GM21423 (cell line): ENCODE data around the gene ADARB2.

Experiments
- ATAC-seq: cut with Tn5 transposase; IDR thresholded peaks from one replicate; pipeline ENCODE4 v1.9.1; 2021; ENCODE audit warnings: mild to moderate bottlenecking, moderate library complexity; ENCODE audit not compliant: unreplicated experiment

The ADARB2 gene

DNA sequence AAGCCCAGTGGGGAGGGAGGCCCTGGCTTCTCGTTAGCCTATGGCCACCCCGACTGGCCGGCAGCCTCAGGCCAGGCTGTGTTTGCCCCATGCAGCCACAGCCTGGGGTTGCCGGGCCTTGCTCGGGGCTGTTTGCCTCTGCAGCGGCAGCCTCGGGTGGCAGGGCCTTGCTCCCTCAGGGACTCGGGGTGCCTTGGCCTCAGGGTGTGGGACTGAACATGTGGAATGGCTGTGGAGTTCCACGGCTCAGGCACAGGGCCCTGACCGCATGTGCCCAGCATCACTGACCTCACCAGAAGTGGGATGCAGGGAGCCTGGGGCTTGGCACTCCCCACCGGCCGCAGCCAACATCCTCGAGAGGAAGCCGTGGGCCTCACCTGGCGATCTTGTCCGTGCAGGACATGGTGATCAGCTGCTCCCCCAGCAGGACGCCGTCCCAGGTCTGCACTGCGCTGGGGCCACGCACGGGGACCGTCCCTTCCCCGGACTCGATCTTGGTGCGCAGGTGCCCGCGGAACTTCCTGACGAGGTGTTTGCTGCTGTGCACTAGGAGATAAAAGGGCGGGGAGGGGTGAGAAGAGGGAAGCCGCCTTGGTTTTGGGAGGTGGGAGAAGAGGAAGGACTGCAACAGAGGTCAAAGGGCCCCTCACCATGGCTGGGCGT lies 520.6 kb downstream of the ADARB2 start:
- ATAC-seq, result no peak

DNA sequence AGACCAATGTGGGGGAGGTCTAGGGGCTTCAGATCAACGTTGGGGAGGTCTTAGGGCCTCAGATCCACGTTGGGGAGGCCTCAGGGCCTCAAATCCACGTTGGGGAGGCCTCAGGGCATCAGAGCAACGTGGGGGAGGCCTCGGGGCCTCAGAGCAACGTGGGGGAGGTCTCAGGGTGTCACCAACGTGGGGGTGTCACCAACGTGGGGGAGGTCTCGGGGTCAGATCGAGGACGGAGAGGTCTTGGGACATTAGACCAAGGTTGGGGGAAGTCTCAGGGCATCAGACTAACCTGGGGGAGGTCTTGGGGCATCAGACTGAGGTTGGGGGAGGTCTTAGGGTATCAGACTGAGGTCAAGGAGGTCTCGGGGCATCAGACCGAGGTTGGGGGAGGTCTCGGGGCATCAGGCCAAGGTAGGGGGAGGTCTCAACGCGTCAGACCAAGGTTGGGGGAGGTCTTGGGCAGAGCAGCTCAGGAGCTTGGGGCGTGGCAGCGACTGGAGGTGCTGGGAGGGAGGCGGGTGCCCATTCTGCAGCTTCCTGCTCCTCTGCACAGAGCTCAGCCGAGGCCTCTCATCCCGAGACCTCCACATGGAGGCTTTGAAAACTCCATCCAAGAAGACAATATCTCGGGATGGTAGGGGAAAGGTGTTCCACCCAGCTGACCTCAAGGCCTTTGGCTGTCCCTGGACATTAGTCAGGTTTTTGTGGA lies 521.3 kb downstream of the ADARB2 start:
- ATAC-seq, result no peak

DNA sequence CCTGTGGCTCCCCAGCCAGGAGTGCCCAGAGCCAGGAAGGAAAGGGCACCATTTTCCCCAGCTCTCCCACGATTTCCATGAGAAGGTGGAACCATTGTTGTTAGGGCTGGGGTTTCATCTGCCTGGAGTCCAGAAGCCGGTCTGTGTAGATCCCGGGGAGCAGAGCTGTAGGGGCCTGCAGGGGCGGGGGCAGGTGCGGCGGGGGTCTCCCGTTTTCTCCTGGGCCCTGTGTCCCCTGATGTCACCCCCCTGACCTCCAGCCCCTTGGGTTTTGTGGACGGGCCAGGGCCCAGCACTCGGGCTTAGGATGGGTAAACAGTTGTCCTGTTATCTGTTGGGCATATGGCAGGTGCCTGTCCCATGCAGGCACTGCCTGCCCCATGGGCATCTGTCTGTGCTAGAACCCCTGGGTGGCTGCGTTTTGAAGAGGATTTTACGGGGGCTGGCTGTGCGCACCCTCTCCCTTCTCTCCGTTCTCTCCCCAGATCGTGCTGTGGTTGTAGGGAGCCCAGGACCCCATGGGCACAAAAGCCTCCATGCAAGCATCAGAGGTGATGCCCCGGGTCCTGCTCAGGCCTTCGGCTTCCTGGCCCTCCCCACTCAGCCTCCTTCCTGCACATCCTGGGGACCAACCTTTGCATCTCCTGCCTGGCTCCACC lies 522.3 kb downstream of the ADARB2 start:
- no peak for ATAC-seq

DNA sequence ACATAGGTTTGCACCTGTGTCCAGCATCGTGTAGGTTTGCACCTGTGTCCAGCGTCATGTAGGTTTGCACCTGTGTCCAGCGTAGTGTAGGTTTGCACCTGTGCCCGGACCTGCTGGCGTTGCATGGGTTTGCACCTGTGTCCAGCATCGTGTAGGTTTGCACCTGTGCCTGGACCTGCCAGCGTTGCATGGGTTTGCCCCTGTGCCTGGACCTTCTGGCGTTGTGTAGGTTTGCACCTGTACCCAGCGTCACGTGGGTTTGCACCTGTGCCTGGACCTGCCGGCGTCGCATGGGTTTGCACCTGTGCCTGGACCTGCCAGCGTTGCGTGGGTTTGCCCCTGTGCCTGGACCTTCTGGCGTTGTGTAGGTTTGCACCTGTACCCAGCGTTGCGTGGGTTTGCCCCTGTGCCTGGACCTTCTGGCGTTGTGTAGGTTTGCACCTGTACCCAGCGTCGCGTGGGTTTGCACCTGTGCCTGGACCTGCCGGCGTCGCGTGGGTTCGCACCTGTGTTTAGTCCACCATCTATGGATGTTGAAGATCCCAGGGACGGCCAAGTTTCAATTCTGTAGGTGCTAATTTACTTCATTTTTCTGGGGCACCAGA lies 523.2 kb downstream of the ADARB2 start:
- no peak for ATAC-seq

DNA sequence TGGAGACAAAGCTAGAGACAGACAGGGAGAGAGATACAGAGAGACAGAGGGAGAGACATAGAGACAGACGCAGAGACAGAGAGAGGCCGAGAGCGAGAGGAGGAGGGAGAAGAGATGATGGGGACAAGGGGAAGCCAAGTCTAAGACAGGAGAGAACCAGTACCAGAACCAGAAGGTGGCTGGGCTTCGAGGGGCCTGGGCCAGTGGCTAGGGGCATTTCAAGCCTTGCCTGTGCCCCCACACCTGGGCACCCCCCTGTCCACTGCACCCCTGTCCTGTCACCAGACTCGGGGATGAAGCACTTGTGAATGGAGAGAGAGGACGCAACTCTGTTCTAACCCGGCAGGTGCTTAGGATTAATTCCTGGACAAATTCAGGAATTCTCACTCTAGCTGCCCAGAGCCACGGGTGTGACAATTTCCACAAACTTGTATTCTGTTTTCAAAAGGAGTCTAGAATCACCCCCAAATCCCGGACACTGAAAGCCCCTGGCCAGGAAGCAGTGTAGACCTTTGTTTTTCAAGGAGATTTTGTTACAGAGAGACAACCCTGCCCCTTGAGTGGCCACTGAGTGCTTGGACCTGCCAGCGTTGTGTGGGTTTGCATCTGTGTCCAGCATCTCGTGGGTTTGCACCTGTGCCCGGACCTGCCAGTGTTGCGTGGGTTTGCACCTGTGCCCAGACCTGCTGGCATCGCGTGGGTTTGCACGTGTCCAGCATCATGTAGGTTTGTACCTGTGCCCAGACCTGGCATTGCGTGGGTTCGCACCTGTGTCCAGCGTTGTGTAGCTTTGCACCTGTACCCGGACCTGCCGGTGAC lies 523.9 kb downstream of the ADARB2 start:
- ATAC-seq, result no peak

DNA sequence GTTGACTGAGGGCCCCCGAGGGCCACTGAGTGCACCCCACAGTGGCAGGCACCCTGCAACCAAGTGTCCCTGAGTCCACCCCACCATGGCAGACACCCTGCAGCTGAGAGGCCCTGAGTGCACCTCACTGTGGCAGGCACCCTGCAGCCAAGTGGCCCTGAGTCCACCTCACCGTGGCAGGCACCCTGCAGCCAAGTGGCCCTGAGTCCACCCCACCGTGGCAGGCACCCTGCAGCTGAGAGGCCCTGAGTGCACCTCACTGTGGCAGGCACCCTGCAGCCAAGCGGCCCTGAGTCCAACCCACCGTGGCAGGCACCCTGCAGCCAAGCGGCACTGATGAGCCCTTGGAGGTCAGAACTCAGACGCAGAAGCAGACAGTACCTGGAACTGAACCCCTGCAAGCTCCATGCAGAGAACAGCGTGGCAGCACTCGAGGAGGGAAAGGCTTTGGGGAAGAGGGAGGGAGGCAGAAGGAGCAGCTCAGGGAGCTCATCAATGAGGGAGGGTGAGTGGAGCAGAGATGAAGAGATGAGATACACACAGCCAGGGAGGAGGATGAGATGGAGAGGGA lies 524.7 kb downstream of the ADARB2 start:
- no peak for ATAC-seq

DNA sequence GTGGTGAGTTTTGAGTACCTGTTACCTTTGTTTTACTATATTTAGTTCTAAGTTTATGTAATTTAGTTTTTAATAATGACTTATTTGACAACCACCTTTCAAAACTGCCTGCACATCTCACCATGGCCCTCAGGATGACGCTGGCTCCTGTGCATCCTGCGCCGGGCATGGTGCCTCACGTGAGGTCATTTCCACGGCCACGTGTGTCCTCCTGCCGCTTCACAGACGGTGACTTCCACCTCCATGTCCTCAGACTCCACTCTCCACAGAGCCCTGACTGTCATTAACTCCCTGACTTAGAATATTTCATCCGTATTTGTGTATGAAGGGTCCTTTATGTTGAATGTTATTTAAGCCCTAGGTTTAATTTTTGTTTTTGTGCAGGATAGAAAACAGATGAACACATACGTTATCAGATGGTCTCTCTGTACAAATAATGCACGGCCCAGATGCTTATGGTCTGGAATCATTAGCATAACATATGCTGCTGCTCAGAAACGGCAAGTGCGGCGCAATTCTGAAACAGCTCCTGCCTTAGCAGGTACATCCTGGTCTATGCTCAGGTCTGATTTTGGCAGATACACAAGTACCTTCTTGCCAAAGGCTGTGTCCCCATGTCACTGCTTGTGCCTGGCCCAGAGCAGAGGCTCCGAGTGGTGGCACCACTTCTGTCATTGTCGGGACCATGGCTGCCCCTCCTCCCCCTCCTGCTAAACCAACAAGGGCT lies 525.3 kb downstream of the ADARB2 start:
- ATAC-seq, result no peak

DNA sequence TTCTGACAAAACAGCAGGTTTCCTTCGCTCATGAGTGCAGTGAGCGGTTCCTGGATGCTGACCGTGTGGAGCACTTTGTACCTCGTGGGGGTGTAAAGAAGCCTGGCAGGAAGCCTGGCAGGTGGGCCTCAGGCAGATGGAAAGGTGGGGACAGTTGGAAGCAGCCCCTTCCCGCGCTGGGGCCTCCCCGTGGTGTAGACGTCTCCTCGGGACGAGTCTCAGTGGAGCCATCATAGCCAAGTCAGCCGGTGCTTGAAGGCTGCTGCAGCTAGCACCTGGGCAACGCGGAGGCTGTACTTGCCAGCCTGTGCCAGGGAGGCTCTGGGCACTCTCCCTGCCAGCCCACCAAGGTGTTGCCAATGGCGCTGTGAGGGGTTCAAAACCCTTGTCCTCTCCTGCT lies 526.7 kb downstream of the ADARB2 start:
- ATAC-seq, result no peak

DNA sequence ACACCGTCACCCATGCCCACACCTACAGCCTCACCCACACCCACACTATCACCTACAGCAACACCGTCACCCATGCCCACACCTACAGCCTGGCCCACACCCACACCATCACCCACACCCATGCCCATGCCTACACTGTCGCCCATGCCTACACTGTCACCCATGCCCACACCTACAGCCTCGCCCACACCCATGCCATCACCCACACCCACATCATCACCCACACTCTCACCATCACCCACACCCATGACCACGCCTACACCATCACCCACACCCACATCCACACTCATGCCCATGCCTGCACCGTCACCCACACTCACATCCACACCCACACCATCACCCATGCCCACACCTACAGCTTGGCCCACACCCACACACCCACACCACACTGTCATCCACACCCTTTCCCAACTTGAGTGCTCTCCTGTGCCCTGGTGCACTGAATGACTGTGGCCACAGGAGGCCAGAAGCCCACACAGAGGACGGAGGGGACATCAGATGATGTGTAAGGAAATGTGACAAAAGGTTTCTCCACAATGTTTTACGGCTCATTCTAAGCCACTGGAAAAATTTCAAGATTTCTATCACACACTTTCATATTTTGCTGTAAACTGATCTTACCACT lies 527.9 kb downstream of the ADARB2 start:
- no peak for ATAC-seq

DNA sequence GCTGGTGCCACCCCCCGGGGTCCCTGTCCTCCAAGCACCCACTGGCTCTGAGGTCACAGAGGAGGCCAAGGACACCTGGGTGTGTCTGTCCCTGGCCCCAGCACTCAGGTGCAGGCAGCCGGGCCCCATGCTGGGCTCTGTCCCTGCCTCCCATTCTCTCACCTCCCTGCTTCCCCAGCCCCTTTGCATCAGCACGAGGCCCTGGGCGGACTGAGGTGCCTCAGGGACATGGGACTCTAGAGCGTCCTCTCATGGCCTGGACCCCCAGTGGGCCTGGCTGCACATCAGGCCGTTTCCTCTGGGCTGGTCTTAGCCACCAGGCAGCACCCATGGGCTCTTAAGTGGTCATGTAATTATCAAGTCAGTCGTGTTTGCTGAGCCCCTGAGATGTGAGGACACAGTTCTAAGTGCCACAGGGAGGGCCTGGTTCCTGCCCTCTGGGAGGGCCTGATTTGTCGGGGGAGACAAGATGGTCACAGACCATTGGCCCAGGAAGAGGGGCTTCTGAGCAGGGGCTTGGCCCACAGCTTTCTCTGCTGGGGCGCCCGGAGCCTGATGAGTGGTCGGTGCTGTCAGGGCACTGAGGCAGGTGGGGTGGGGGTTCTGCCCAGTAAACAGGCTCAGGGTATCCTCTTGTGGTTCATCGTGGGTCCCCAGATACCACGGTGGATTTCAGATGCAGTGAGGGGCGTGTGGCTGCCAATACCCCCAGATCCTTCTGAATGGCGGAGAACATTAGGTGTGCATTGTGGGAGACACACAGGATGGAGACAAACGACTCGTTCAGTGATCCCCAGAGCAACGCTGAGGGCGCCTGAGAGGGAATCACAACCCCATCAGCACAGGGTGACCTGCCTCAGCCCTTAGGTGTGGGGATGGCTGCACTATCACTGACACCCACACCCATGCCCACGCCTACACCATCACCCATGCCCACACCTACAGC lies 528.7 kb downstream of the ADARB2 start:
- ATAC-seq, result no peak

DNA sequence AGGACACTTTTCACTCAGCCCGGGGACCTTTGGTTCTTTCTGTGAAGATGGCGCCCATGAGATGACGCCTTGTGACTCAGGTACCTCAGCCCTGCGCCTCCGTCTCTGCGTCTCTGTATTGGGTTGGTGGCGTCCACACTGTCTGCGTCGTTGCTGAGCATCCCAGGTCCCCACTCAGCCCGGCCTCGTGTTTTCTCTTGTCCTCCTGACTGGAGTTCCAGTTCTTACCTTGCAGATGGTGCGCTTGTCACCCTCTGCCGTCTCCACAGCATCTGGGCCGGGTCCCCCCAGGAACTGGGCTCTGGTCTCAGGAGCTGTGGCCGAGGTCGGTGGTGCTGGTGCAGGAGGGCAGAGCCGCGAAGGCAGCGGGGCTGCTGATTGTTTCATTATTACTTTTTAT lies 530.7 kb downstream of the ADARB2 start:
- no peak for ATAC-seq

DNA sequence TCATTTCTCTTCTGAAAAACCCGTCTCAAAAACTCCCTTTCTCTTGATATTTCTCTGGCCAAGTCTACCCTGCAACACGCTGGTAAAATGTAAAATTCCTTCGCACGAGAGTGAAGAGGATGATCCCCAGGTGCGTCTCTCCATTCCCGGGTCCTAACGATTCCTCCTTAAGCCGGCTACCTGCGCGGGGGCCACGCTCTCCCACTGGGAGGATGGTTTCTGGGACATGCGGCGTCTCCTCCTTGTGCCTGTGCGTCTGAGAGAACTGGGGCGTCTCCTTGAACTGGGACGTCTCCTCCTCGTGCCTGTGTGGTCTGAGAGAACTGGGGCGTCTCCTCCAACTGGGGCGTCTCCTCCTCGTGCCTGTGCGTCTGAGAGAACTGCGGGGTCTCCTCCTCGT lies 531.2 kb downstream of the ADARB2 start:
- no peak for ATAC-seq

DNA sequence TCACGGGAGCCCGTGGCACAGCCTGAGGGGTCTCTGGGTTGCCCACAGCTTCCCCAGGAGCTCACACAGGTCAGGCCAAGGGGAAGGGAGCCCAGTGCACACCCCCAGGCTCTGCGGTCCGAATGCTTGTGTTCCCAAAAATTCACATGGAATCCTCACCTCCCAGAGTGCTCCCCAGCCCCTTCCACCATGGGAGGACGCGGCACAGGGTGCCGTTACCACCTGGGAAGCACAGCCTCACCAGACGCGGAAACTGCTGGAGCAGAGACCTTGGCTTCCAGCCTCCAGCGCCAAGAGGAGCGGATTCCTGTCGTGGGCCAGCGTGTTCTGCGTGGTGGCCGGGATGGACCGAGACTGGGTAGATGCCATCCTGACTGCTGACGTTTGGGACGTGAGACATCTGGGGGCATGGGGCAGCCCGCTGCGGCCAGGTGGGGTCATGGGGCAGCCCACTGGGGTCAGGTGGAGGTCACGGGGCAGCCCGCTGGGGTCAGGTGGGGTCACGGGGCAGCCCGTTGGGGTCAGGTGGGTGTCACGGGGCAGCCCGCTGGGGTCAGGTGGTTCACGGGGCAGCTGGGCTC lies 531.8 kb downstream of the ADARB2 start:
- no peak for ATAC-seq

DNA sequence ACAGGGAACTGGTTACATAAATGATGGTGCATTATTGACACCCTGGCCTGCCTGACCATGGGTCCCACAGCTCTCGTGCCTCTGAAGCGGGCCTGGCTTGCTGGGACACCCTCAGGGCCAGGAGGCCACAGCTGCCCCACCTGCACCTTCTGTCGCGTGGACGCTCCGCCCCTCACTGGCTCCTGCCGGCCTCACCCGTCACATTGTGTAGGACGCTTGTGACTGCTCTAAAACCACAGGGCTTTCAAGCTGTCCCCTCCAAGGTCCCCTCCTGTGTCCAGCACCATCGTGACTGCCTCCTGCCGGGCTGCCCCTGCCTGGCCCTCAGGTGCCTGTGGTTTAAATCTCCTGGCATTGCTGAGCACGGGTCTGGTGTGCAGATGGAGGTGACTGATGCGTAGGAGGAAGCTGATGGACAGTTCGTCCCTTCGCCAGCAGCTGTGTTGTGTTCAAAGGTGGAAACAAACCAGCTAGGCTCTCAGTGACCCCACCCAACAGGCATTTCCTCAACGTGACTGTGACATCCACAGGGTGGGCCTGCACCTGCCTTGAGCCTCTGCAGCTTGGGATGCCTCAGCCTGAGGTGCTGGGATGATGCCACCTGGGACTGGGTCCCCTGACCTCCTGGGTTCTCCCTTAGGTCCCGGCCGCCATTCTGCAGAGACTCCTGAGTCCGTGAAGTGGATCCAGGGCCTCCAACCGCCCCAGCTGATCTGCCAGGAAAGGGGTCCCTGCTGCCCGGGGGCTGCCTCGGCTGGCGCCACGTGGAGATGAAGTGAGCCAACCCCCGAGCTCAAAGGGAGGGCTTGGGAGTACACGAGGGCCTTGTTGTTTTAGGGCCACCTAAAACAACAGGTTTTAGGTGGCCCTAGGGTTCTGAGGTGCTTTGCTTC lies 532.6 kb downstream of the ADARB2 start:
- no peak for ATAC-seq

DNA sequence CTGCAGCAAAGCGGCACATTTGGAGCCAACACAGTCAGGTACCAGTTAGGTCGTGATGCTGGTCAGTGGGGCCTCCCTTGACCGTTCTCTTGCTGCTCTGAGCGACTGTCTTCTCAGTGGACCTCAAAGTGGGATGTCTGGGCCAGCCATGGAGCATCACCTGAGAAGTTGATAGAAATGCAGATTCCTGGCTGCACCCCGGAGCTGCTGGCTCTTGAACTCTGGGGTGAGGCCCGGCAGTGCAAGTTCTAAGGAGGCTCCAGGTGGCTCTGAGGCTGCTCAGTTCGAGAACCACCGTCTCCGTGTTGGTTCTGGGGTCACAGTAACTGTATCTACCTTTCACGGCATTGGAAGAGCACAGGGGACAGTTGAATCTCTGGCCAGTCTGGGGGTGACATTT lies 533.6 kb downstream of the ADARB2 start:
- no peak for ATAC-seq

DNA sequence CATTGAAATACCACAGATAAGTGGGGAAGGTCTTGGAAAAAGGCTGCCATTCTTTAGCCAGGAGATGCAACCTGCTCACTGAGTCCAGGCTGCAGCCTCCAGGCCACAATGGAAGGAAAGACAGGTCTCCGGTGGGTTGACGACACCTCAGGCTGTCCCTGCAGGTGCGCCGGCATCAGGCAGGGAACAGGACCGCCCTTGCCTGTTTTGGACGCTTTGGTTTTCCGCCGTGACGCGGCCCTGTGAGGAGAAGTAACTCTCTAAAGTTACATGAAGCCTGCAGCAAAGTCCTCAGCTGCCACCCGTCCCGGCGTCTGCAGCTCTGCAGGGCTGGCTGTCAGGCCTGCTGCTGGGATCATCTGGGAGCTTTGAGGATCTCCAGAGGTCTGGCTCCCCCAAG lies 534.1 kb downstream of the ADARB2 start:
- ATAC-seq, result no peak

DNA sequence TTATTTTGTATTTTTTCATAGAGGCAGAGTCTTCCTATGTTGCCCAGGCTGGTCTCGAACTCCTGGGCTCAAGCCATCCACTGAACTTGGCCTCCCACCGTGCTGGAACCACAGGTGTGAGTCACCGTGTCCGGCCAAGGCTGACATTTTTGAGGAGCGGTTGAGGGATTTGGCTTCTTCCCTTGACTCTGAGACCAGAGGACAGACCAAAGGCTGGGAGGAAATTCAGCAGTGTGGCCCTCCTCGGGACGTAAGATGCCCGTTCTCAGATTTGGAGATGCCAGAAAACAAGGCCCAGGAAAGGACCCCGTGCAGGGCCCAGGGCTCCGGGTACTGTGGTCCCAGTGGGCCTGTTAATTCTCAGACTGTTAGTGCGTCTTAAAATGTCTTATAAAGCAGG lies 535.0 kb downstream of the ADARB2 start:
- no peak for ATAC-seq
